Neural progenitor cell (in vitro differentiated cells): ENCODE results near the gene CATSPER3. TPM values are rescaled to one million over a fixed set of nuclear protein-coding genes. Genes with fewer than 3 reads are reported as not detected.

ENCODE experiments used
- DNase-seq: peaks from one replicate; pipeline ENCODE4 v3.0.0-alpha.2; 2016; ENCODE audit warnings: low spot score
- H2AFZ ChIP-seq: fragments of 200-600 bp; sonication (generic); replicated peaks from 2 replicates; pipeline ENCODE4 v1.6.1; 2016; ENCODE audit warnings: antibody characterized with exemption
- H3F3A ChIP-seq: fragments of 200-600 bp; sonication (generic); 2 replicates; pipeline ENCODE4 v1.6.1; 2016; ENCODE audit warnings: antibody characterized with exemption, low read depth
- H3K27ac ChIP-seq: fragments of 200-600 bp; sonication (generic); 2 replicates; pipeline ENCODE4 v1.5.1; 2016; ENCODE audit warnings: mild to moderate bottlenecking
- H3K27me3 ChIP-seq: fragments of 200-600 bp; sonication (generic); 2 replicates; pipeline ENCODE4 v1.6.1; 2016; ENCODE audit warnings: mild to moderate bottlenecking, moderate library complexity
- H3K36me3 ChIP-seq: fragments of 200-600 bp; sonication (generic); 2 replicates; pipeline ENCODE4 v1.5.1; 2016
- H3K4me1 ChIP-seq: fragments of 200-600 bp; sonication (generic); 2 replicates; pipeline ENCODE4 v1.6.1; 2016; ENCODE audit warnings: mixed run types
- H3K4me2 ChIP-seq: fragments of 200-600 bp; sonication (generic); 2 replicates; pipeline ENCODE4 v1.6.1; 2016
- H3K4me3 ChIP-seq: fragments of 200-600 bp; sonication (generic); 2 replicates; pipeline ENCODE4 v1.5.1; 2016
- H3K79me2 ChIP-seq: fragments of 200-600 bp; sonication (generic); 2 replicates; pipeline ENCODE4 v1.6.1; 2016; ENCODE audit warnings: low read depth
- H3K9ac ChIP-seq: fragments of 200-600 bp; sonication (generic); 2 replicates; pipeline ENCODE4 v1.6.1; 2016
- H3K9me3 ChIP-seq: fragments of 200-600 bp; sonication (generic); 2 replicates; pipeline ENCODE4 v1.5.1; 2016; ENCODE audit warnings: low read depth
- H4K20me1 ChIP-seq: fragments of 200-600 bp; sonication (generic); 2 replicates; pipeline ENCODE4 v1.6.1; 2016; ENCODE audit warnings: low read depth
- H3K27ac Mint-ChIP-seq: 3 replicates; pipeline ENCODE4 v1.8.0; 2021; ENCODE audit warnings: mixed read lengths
- H3K27me3 Mint-ChIP-seq: 2 replicates; pipeline ENCODE4 v1.8.0; 2022; ENCODE audit warnings: low read depth, mild to moderate bottlenecking, inconsistent platforms, moderate library complexity, mixed read lengths; ENCODE audit not compliant: insufficient read depth
- H3K36me3 Mint-ChIP-seq: 3 replicates; pipeline ENCODE4 v1.8.0; 2021; ENCODE audit warnings: mixed read lengths
- H3K4me1 Mint-ChIP-seq: 3 replicates; pipeline ENCODE4 v1.8.0; 2021; ENCODE audit warnings: mixed read lengths
- H3K4me3 Mint-ChIP-seq: 3 replicates; pipeline ENCODE4 v1.8.0; 2021; ENCODE audit warnings: mild to moderate bottlenecking, moderate library complexity, mixed read lengths
- H3K9me3 Mint-ChIP-seq: 3 replicates; pipeline ENCODE4 v1.8.0; 2020; ENCODE audit warnings: mixed read lengths
- EZH2 ChIP-seq: fragments of 200-600 bp; sonication (generic); IDR thresholded peaks from 2 replicates; pipeline ENCODE4 v1.6.1; 2017; ENCODE audit warnings: antibody characterized with exemption, mild to moderate bottlenecking, moderate library complexity
- EZH2phosphoT487 ChIP-seq: fragments of 200-600 bp; sonication (generic); IDR thresholded peaks from 2 replicates; pipeline ENCODE4 v1.6.1; 2017; ENCODE audit warnings: antibody characterized with exemption
- total RNA-seq: library from RNA; depleted of rRNA; stranded (reverse); fragments of >200 nt; gene quantifications from 2 replicates; pipeline ENCODE4 v1.2.3, GENCODE V29; 2015; ENCODE audit warnings: low replicate concordance
- TF ChIP-seq, protein P1 (sequence below): fragments of 200-600 bp; sonication (generic); IDR thresholded peaks from 2 replicates; pipeline ENCODE4 v1.5.1; 2017; ENCODE audit warnings: antibody characterized with exemption, mild to moderate bottlenecking

The CATSPER3 gene
- total RNA-seq, 1 donor from 2014 or later = not detected

DNA sequence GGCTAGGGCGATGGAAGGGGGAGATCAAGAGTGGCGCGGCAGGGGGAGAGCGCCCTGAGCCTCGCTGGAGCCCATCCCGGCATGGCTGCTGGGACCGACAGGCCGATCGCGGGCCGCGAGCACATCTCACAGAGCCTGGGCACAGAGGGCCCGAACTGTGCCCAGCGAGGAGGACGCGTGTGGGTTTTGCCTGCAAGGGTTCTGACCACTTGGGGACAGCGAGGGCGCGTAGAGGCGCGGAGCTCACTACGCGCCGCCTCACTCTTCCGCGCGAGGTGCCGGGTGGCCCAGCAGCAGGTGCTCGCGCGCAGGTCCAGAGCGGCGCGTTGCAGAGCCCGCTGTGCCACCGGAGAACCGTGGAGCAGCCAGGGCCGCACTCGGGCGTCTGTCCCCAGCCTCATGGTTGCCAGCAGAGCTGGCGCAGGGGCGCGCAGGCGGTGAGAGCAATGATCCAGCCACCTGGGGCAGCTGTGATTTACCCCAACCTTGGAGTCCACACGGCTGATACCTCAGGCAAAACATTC lies 82.6 kb downstream of the CATSPER3 start:
- Histone ChIP-seq H3F3A (no peaks in the 10 kb centered on the region), H3K4me3 (peak overlapping the region; percentile 44), H3K4me1 (peaks cover 12% of the 10 kb centered on the region), H3K79me2 (no peaks in the 10 kb centered on the region), H3K9ac (no peak overlapping the region), H2AFZ (peak overlapping the region; percentile 72), H3K9me3 (no peaks in the 10 kb centered on the region), H3K36me3 (no peaks in the 10 kb centered on the region), H3K27me3 (peaks cover 100% of the 10 kb centered on the region), H3K27ac (no peak overlapping the region), H3K4me2 (peak overlapping the region; percentile 81), H4K20me1 (peaks cover 18% of the 10 kb centered on the region)
- peaks cover 48% of the 10 kb centered on the region for H3K27me3 Mint-ChIP-seq
- H3K9me3 Mint-ChIP-seq = no peaks in the 10 kb centered on the region
- TF ChIP-seq, protein P1, sequence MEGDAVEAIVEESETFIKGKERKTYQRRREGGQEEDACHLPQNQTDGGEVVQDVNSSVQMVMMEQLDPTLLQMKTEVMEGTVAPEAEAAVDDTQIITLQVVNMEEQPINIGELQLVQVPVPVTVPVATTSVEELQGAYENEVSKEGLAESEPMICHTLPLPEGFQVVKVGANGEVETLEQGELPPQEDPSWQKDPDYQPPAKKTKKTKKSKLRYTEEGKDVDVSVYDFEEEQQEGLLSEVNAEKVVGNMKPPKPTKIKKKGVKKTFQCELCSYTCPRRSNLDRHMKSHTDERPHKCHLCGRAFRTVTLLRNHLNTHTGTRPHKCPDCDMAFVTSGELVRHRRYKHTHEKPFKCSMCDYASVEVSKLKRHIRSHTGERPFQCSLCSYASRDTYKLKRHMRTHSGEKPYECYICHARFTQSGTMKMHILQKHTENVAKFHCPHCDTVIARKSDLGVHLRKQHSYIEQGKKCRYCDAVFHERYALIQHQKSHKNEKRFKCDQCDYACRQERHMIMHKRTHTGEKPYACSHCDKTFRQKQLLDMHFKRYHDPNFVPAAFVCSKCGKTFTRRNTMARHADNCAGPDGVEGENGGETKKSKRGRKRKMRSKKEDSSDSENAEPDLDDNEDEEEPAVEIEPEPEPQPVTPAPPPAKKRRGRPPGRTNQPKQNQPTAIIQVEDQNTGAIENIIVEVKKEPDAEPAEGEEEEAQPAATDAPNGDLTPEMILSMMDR = no peak
- TF ChIP-seq EZH2 (peak; percentile 86), EZH2phosphoT487 (peak; percentile 85)
- H3K36me3 Mint-ChIP-seq = no peaks in the 10 kb centered on the region
- no peak overlapping the region for H3K4me3 Mint-ChIP-seq
- H3K27ac Mint-ChIP-seq = no peak overlapping the region
- H3K4me1 Mint-ChIP-seq = peaks cover 9% of the 10 kb centered on the region
- DNase-seq = peak; percentile 61

DNA sequence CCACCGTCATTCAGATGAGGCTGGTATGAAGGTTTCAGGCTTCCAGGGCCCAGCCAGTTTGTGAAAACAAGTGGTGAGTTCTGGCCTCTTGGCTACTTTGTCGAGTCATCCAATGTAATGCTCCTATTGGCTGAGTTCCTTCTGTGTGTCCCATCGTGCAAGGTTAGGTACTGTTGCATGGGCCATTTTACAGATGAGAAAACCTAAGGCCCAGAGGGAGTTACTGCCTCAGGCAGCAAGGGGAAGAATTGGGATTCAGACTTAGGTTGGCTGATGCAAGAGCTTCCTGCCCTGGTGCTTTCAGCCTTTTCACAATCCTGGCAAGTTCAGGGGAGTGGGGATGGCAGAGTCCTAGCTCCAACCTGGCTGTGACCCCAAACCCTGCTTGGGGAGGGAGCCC lies 83.7 kb downstream of the CATSPER3 start:
- H3K27me3 Mint-ChIP-seq = peaks cover 45% of the 10 kb centered on the region
- H3K9ac ChIP-seq = no peak overlapping the region
- peaks cover 12% of the 10 kb centered on the region for H3K4me1 ChIP-seq
- H3K4me3 Mint-ChIP-seq = no peak overlapping the region
- no peaks in the 10 kb centered on the region for H3K36me3 Mint-ChIP-seq
- no peak overlapping the region for H3K4me3 ChIP-seq
- H3K27me3 ChIP-seq = peaks cover 100% of the 10 kb centered on the region
- H3K4me2 ChIP-seq = no peak overlapping the region
- no peak for DNase-seq
- H4K20me1 ChIP-seq = peaks cover 14% of the 10 kb centered on the region
- no peak overlapping the region for H2AFZ ChIP-seq
- no peak overlapping the region for H3K27ac ChIP-seq
- H3K4me1 Mint-ChIP-seq = peaks cover 9% of the 10 kb centered on the region
- H3K79me2 ChIP-seq = no peaks in the 10 kb centered on the region
- no peaks in the 10 kb centered on the region for H3K36me3 ChIP-seq
- H3K9me3 ChIP-seq = no peaks in the 10 kb centered on the region
- no peaks in the 10 kb centered on the region for H3F3A ChIP-seq
- H3K9me3 Mint-ChIP-seq = no peaks in the 10 kb centered on the region
- TF ChIP-seq, protein P1 = no peak
- TF ChIP-seq EZH2 (no peak), EZH2phosphoT487 (no peak)
- H3K27ac Mint-ChIP-seq = no peak overlapping the region

DNA sequence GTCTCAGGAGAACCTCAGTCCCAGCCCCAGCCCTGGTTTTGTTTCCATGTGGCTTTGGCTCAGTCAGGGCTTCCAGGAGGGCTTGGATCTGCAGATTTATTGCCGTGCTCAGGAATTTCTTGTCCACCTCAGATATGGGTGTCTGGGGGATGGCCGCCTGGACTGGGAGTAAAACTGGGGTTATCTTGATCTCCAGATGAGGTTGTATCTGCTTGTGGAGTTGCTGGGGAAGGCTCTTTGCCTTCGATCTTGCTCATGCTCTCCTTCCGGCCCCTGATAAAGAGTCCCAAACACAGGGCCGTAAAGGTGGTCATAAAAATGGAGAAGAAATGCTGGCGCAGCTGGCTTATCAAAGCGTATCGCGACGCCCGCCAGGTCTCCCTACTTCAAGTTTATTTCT lies 84.2 kb downstream of the CATSPER3 start:
- Histone ChIP-seq H3K27me3 (peaks cover 100% of the 10 kb centered on the region), H3K4me2 (no peak overlapping the region), H2AFZ (no peak overlapping the region), H4K20me1 (peaks cover 14% of the 10 kb centered on the region), H3K79me2 (no peaks in the 10 kb centered on the region), H3F3A (no peaks in the 10 kb centered on the region), H3K36me3 (no peaks in the 10 kb centered on the region), H3K27ac (no peak overlapping the region), H3K4me1 (peaks cover 12% of the 10 kb centered on the region), H3K9me3 (no peaks in the 10 kb centered on the region), H3K4me3 (no peak overlapping the region), H3K9ac (no peak overlapping the region)
- H3K4me3 Mint-ChIP-seq = no peak overlapping the region
- no peaks in the 10 kb centered on the region for H3K36me3 Mint-ChIP-seq
- H3K27ac Mint-ChIP-seq = no peak overlapping the region
- H3K4me1 Mint-ChIP-seq = peaks cover 9% of the 10 kb centered on the region
- no peaks in the 10 kb centered on the region for H3K9me3 Mint-ChIP-seq
- H3K27me3 Mint-ChIP-seq = peaks cover 48% of the 10 kb centered on the region
- TF ChIP-seq, protein P1 = no peak
- no peak for TF ChIP-seq EZH2phosphoT487
- no peak for TF ChIP-seq EZH2
- DNase-seq = no peak
